Bone marrow (tissue), 2 donors: Measurements from ENCODE around the gene PCDH9.
"Not testable (repeated sequence)": the region's sequence is repeated elsewhere in the genome, so short reads cannot be mapped to it uniquely, and the experiment has no call there.

Experiments used
- DNase-seq, 2 donors: peaks; one replicate each; lab custom pipeline; 2025; lab: John Stamatoyannopoulos, UW

The PCDH9 gene

GRCh38 chr13:67128136-67128535 lies 102.0 kb downstream of the PCDH9 start:
- no peak for DNase-seq

GRCh38 chr13:67125681-67126080 lies 104.5 kb downstream of the PCDH9 start:
- DNase-seq = no peak

- no peak for DNase-seq
These were observed 107.0 kb downstream of the PCDH9 start for GRCh38 chr13:67123165-67123564.

GRCh38 chr13:67122251-67122650 lies 107.9 kb downstream of the PCDH9 start:
- DNase-seq = no peak

GRCh38 chr13:67120872-67121531 lies 109.1 kb downstream of the PCDH9 start:
- DNase-seq = no peak

- no peak for DNase-seq
These were observed 110.6 kb downstream of the PCDH9 start for GRCh38 chr13:67119481-67119894.

- DNase-seq = no peak
These were observed 111.9 kb downstream of the PCDH9 start for GRCh38 chr13:67118277-67118676.

- DNase-seq = no peak
These were observed 113.1 kb downstream of the PCDH9 start for GRCh38 chr13:67117010-67117550.

GRCh38 chr13:67107979-67108378 lies 122.2 kb downstream of the PCDH9 start:
- DNase-seq = no peak

GRCh38 chr13:67106502-67107057 lies 123.6 kb downstream of the PCDH9 start:
- DNase-seq = no peak

- no peak for DNase-seq
These were observed 128.2 kb downstream of the PCDH9 start for GRCh38 chr13:67101730-67102467.

GRCh38 chr13:67100730-67101129 lies 129.4 kb downstream of the PCDH9 start:
- no peak for DNase-seq

- DNase-seq = no peak
These were observed 130.6 kb downstream of the PCDH9 start for GRCh38 chr13:67099494-67099893.

GRCh38 chr13:67097892-67098452 lies 132.2 kb downstream of the PCDH9 start:
- no peak for DNase-seq

- DNase-seq = not testable (repeated sequence)
These were observed 133.2 kb downstream of the PCDH9 start for GRCh38 chr13:67096893-67097292.

- no peak for DNase-seq
These were observed 133.7 kb downstream of the PCDH9 start for GRCh38 chr13:67096418-67096817.

- DNase-seq = no peak
These were observed 134.5 kb downstream of the PCDH9 start for GRCh38 chr13:67095621-67096020.

GRCh38 chr13:67094952-67095351 lies 135.2 kb downstream of the PCDH9 start:
- DNase-seq = no peak

GRCh38 chr13:67094078-67094477 lies 136.1 kb downstream of the PCDH9 start:
- no peak for DNase-seq

GRCh38 chr13:67091603-67092002 lies 138.5 kb downstream of the PCDH9 start:
- DNase-seq = no peak

GRCh38 chr13:67090856-67091255 lies 139.3 kb downstream of the PCDH9 start:
- no peak for DNase-seq

GRCh38 chr13:67087527-67087926 lies 142.6 kb downstream of the PCDH9 start:
- DNase-seq = no peak

- DNase-seq = no peak
These were observed 143.9 kb downstream of the PCDH9 start for GRCh38 chr13:67086260-67086659.
